HCT116 (cell line): ENCODE results near the gene NXPE4.

ENCODE experiments used
- ELF1 ChIP-seq: IDR thresholded peaks from 2 replicates; pipeline ENCODE4 v1.6.1; 2012; ENCODE audit warnings: low read depth, borderline replicate concordance
- EZH2 ChIP-seq: fragments of 200-600 bp; sonication (generic); IDR thresholded peaks from 2 replicates; pipeline ENCODE4 v1.6.1; 2017; ENCODE audit warnings: antibody characterized with exemption, mixed run types
- JUND ChIP-seq: IDR thresholded peaks from 2 replicates; pipeline ENCODE4 v1.6.1; 2012
- POLR2A ChIP-seq: IDR thresholded peaks from 2 replicates; pipeline ENCODE4 v1.7.0; 2011; ENCODE audit warnings: borderline replicate concordance; ENCODE audit not compliant: insufficient read depth, insufficient read length; ENCODE audit errors: extremely low read depth
- POLR2AphosphoS5 ChIP-seq: IDR thresholded peaks from 2 replicates; pipeline ENCODE4 v1.6.1; 2011; ENCODE audit warnings: mild to moderate bottlenecking, low read depth, low read length, moderate library complexity
- RAD21 ChIP-seq: IDR thresholded peaks from 2 replicates; pipeline ENCODE4 v1.6.1; 2012; ENCODE audit warnings: low read depth, mild to moderate bottlenecking
- SIN3A ChIP-seq: IDR thresholded peaks from 2 replicates; pipeline ENCODE4 v1.6.1; 2012; ENCODE audit warnings: low read depth
- SP1 ChIP-seq: IDR thresholded peaks from 2 replicates; pipeline ENCODE4 v1.6.1; 2012; ENCODE audit warnings: low read depth
- ZFX ChIP-seq: fragments of 450-650 bp; IDR thresholded peaks from 2 replicates; pipeline ENCODE4 v1.6.1; 2017
- ZNF274 ChIP-seq: fragments of 200-500 bp; sonication (Bioruptor generic); IDR thresholded peaks from 2 replicates; pipeline ENCODE4 v1.6.1; 2014; ENCODE audit warnings: mild to moderate bottlenecking, low read depth, low read length, inconsistent platforms
- TF ChIP-seq, protein P1 (sequence below), 3 experiments: fragments of 200-600 bp in 1 of 3; sonication (generic) in 1 of 3; IDR thresholded peaks in 2 of 3; conservative IDR thresholded peaks in 1 of 3; 2 replicates each; pipeline ENCODE4 v1.5.1; 2012 to 2017; ENCODE audit warnings: low read depth in 2 of 3, low read length in 2 of 3, antibody characterized with exemption in 1 of 3, borderline replicate concordance in 1 of 3, control low read depth in 1 of 3, mild to moderate bottlenecking in 1 of 3, mixed read lengths in 1 of 3, mixed run types in 1 of 3, moderate library complexity in 1 of 3; ENCODE audit not compliant: insufficient read depth in 1 of 3
- TF ChIP-seq, protein P2 (sequence below): IDR thresholded peaks from 2 replicates; pipeline ENCODE4 v1.6.1; 2012; ENCODE audit warnings: low read depth
- TF ChIP-seq, protein P3 (sequence below): IDR thresholded peaks from 2 replicates; pipeline ENCODE4 v1.6.1; 2011; ENCODE audit warnings: mild to moderate bottlenecking, low read length, moderate library complexity; ENCODE audit not compliant: insufficient replicate concordance; ENCODE audit errors: extremely low read depth

DNA sequence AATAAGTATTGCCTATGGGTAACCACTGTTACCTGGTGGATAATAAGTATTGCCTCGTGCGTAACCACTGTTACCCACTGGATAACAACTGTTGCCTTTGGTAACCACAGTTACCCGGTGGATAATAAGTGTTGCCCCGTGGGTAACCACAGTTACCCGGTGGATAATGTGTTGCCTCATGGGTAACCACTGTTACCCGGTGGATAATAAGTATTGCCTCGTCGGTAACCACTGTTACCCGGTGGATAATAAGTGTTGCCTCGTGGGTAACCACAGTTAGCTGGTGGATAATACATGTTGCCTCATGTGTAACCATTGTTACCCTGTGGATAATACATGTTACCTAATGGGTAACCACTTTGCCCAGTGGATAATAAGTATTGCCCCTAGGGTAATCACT, 9.8 kb upstream of the NXPE4 start:
- TF ChIP-seq, protein P1, sequence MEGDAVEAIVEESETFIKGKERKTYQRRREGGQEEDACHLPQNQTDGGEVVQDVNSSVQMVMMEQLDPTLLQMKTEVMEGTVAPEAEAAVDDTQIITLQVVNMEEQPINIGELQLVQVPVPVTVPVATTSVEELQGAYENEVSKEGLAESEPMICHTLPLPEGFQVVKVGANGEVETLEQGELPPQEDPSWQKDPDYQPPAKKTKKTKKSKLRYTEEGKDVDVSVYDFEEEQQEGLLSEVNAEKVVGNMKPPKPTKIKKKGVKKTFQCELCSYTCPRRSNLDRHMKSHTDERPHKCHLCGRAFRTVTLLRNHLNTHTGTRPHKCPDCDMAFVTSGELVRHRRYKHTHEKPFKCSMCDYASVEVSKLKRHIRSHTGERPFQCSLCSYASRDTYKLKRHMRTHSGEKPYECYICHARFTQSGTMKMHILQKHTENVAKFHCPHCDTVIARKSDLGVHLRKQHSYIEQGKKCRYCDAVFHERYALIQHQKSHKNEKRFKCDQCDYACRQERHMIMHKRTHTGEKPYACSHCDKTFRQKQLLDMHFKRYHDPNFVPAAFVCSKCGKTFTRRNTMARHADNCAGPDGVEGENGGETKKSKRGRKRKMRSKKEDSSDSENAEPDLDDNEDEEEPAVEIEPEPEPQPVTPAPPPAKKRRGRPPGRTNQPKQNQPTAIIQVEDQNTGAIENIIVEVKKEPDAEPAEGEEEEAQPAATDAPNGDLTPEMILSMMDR (IDR thresholded peaks at IDR 0.05 in 2 of 3, conservative IDR thresholded peaks at IDR 0.05 in 1 of 3; ENCODE audit: borderline replicate concordance in 1 of 3, insufficient read depth in 1 of 3, low read depth in 2 of 3, low read length in 2 of 3): no peak
- TF ChIP-seq POLR2A (no peak), POLR2AphosphoS5 (no peak), ZFX (no peak), RAD21 (no peak), EZH2 (no peak), ELF1 (no peak), ZNF274 (no peak), JUND (no peak), SIN3A (no peak), SP1 (no peak)
- TF ChIP-seq, protein P2, sequence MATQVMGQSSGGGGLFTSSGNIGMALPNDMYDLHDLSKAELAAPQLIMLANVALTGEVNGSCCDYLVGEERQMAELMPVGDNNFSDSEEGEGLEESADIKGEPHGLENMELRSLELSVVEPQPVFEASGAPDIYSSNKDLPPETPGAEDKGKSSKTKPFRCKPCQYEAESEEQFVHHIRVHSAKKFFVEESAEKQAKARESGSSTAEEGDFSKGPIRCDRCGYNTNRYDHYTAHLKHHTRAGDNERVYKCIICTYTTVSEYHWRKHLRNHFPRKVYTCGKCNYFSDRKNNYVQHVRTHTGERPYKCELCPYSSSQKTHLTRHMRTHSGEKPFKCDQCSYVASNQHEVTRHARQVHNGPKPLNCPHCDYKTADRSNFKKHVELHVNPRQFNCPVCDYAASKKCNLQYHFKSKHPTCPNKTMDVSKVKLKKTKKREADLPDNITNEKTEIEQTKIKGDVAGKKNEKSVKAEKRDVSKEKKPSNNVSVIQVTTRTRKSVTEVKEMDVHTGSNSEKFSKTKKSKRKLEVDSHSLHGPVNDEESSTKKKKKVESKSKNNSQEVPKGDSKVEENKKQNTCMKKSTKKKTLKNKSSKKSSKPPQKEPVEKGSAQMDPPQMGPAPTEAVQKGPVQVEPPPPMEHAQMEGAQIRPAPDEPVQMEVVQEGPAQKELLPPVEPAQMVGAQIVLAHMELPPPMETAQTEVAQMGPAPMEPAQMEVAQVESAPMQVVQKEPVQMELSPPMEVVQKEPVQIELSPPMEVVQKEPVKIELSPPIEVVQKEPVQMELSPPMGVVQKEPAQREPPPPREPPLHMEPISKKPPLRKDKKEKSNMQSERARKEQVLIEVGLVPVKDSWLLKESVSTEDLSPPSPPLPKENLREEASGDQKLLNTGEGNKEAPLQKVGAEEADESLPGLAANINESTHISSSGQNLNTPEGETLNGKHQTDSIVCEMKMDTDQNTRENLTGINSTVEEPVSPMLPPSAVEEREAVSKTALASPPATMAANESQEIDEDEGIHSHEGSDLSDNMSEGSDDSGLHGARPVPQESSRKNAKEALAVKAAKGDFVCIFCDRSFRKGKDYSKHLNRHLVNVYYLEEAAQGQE: no peak
- TF ChIP-seq, protein P3, sequence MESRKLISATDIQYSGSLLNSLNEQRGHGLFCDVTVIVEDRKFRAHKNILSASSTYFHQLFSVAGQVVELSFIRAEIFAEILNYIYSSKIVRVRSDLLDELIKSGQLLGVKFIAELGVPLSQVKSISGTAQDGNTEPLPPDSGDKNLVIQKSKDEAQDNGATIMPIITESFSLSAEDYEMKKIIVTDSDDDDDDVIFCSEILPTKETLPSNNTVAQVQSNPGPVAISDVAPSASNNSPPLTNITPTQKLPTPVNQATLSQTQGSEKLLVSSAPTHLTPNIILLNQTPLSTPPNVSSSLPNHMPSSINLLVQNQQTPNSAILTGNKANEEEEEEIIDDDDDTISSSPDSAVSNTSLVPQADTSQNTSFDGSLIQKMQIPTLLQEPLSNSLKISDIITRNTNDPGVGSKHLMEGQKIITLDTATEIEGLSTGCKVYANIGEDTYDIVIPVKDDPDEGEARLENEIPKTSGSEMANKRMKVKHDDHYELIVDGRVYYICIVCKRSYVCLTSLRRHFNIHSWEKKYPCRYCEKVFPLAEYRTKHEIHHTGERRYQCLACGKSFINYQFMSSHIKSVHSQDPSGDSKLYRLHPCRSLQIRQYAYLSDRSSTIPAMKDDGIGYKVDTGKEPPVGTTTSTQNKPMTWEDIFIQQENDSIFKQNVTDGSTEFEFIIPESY: no peak
